HepG2 (cell line): ENCODE results near the gene DDX17. TPM values are rescaled to one million over a fixed set of nuclear protein-coding genes. Genes with fewer than 3 reads are reported as not detected.

ENCODE experiments used
- ATAC-seq: fragments of 200-7000 bp; cut with Tn5 transposase; 3 replicates; pipeline ENCODE4 v1.9.1; 2020; ENCODE audit warnings: mild to moderate bottlenecking, moderate library complexity
- BruUV-seq: library from RNA; stranded (reverse); fragments of 400-500 nt; replicated peaks from 2 replicates; lab custom pipeline; 2021; lab: Mats Ljungman, UMichigan
- CTCF ChIA-PET: fragments of 300-600 bp; formaldehyde crosslinking; extraction: SDS; loops from one replicate; lab custom pipeline; 2021; ENCODE audit warnings: low total read pairs, inconsistent platforms, low intra/inter-chr PET ratio; lab: Yijun Ruan, JAX
- POLR2A ChIA-PET: fragments of 350-600 bp; sonication (Branson Sonifier 250); formaldehyde crosslinking; loops from one replicate; lab custom pipeline; 2020; ENCODE audit warnings: antibody characterized with exemption, inconsistent platforms; lab: Yijun Ruan, JAX
- DNase-seq: peaks from one replicate; pipeline ENCODE4 v3.0.0-alpha.2; 2015; ENCODE audit warnings: low spot score
- FAIRE-seq: peaks from 3 replicates; lab custom pipeline; 2011; peaks lifted over from hg19 to GRCh38; lab: Jason Lieb, UNC
- H2AFZ ChIP-seq: one replicate; pipeline ENCODE4 v1.6.1; 2011; ENCODE audit warnings: low read length, inconsistent platforms
- H3K27ac ChIP-seq: fragments of 300-600 bp; 3 replicates; pipeline ENCODE4 v1.8.0; 2011; ENCODE audit warnings: mixed run types, mild to moderate bottlenecking, mixed read lengths, low read length, inconsistent platforms; ENCODE audit not compliant: insufficient read depth; ENCODE audit errors: extremely low read length
- H3K27me3 ChIP-seq, 2 experiments: fragments of 200-600 bp in 1 of 2; 2 replicates in 1 of 2; 3 replicates in 1 of 2; pipeline versions ENCODE4 v1.6.0 to v1.8.0; 2011; ENCODE audit warnings: low read length in 2 of 2, mild to moderate bottlenecking in 2 of 2, moderate library complexity in 2 of 2, inconsistent platforms in 1 of 2; ENCODE audit not compliant: insufficient read depth in 2 of 2, control insufficient read depth in 1 of 2
- H3K36me3 ChIP-seq, 2 experiments: fragments of 200-600 bp in 1 of 2; replicated peaks in 1 of 2; 2 replicates in 1 of 2; 3 replicates in 1 of 2; pipeline versions ENCODE4 v1.5.1 to v1.8.0; 2011; ENCODE audit warnings: low read length in 2 of 2, inconsistent platforms in 1 of 2; ENCODE audit not compliant: insufficient read depth in 2 of 2, control insufficient read depth in 1 of 2
- H3K4me1 ChIP-seq: 2 replicates; pipeline ENCODE4 v1.5.1; 2012; ENCODE audit warnings: low read length, inconsistent platforms; ENCODE audit not compliant: insufficient read depth
- H3K4me2 ChIP-seq: 2 replicates; pipeline ENCODE4 v1.6.0; 2011; ENCODE audit warnings: low read depth, low read length, inconsistent platforms
- H3K4me3 ChIP-seq, 3 experiments: fragments of 200-600 bp in 1 of 3; sonication (generic), shearing (Covaris generic) in 1 of 3; replicated peaks in 1 of 3; 2 replicates each; pipeline ENCODE4 v1.5.1; 2011 to 2016; ENCODE audit warnings: low read length in 3 of 3, inconsistent platforms in 2 of 3, low read depth in 2 of 3, mild to moderate bottlenecking in 2 of 3, control low read depth in 1 of 3, mixed read lengths in 1 of 3; ENCODE audit not compliant: insufficient read depth in 1 of 3
- H3K79me2 ChIP-seq: one replicate; pipeline ENCODE4 v1.6.1; 2011; ENCODE audit warnings: low read length, inconsistent platforms; ENCODE audit not compliant: insufficient read depth
- H3K9ac ChIP-seq: 2 replicates; pipeline ENCODE4 v1.6.0; 2011; ENCODE audit warnings: mild to moderate bottlenecking, low read depth, low read length, inconsistent platforms; ENCODE audit not compliant: insufficient read depth
- H3K9me3 ChIP-seq: 2 replicates; pipeline ENCODE4 v1.5.1; 2012; ENCODE audit warnings: mild to moderate bottlenecking, low read length
- H4K20me1 ChIP-seq: 2 replicates; pipeline ENCODE4 v1.6.0; 2011; ENCODE audit warnings: inconsistent platforms, mild to moderate bottlenecking, low read length, moderate library complexity; ENCODE audit not compliant: insufficient read depth
- NONO ChIP-seq, 2 experiments: fragments of 450-650 bp in 1 of 2; sonication (generic) in 1 of 2; formaldehyde crosslinking in 1 of 2; IDR thresholded peaks in 1 of 2; conservative IDR thresholded peaks in 1 of 2; 2 replicates each; pipeline versions ENCODE4 v1.6.1 to v1.8.0; 2017 to 2022; ENCODE audit warnings: mild to moderate bottlenecking in 1 of 2, missing genetic modification reagents in 1 of 2, moderate library complexity in 1 of 2
- ZFP36 ChIP-seq: fragments of 150-350 bp; IDR thresholded peaks from 2 replicates; pipeline ENCODE4 v1.6.1; 2018; ENCODE audit warnings: borderline replicate concordance, low read length, low read depth; ENCODE audit not compliant: partially characterized antibody
- ZKSCAN1 ChIP-seq: fragments of 150-350 bp; IDR thresholded peaks from 2 replicates; pipeline ENCODE4 v1.6.1; 2014; ENCODE audit warnings: low read length
- ZNF543 ChIP-seq: sonication (generic); formaldehyde crosslinking; IDR thresholded peaks from 2 replicates; pipeline ENCODE4 v1.4.0; 2020; ENCODE audit warnings: mild to moderate bottlenecking, missing genetic modification reagents
- ZNF556 ChIP-seq: sonication (generic); formaldehyde crosslinking; IDR thresholded peaks from 2 replicates; pipeline ENCODE4 v1.4.0; 2020; ENCODE audit warnings: mild to moderate bottlenecking, missing genetic modification reagents, borderline replicate concordance
- ZNF724P ChIP-seq: sonication (generic); formaldehyde crosslinking; IDR thresholded peaks from 2 replicates; pipeline ENCODE4 v1.8.0; 2022; ENCODE audit warnings: missing genetic modification reagents, borderline replicate concordance
- ZNF768 ChIP-seq: sonication (generic); formaldehyde crosslinking; IDR thresholded peaks from 2 replicates; pipeline ENCODE4 v1.4.0; 2020; ENCODE audit warnings: missing genetic modification reagents
- ZNF878 ChIP-seq: sonication (generic); formaldehyde crosslinking; IDR thresholded peaks from 2 replicates; pipeline ENCODE4 v1.8.1; 2023; ENCODE audit warnings: mild to moderate bottlenecking, missing genetic modification reagents, moderate library complexity
- WGBS: methylation state at CpG from one replicate; pipeline ENCODE4 v1.1.6; 2017; ENCODE audit warnings: low lambda C conversion rate; 5-methylcytosine and 5-hydroxymethylcytosine counted together
- in situ Hi-C: cut with HindIII; loops from 2 replicates; pipeline ENCODE4 v1.10.0; 2017; ENCODE audit warnings: low pct_unique_long_range_greater_than_20kb; ENCODE audit not compliant: extremely low pct_ligation_motif_present
- intact Hi-C: fragments of 100-400 bp; cut with micrococcal nuclease; formaldehyde crosslinking; loops from one replicate; pipeline ENCODE4 v1.10.0; 2022; ENCODE audit not compliant: unreplicated experiment
- polyA plus RNA-seq, 8 experiments: library from polyadenylated mRNA; depleted of rRNA in 3 of 8; stranded (reverse) in 7 of 8; unstranded in 1 of 8; fragments of >200 nt; fragmentation: Illumina TruSeq in 4 of 8; extraction: Trizol in 4 of 8; gene quantifications; 2 replicates each; pipeline versions ENCODE4 v1.2.1 to v1.2.3, GENCODE V29; 2011 to 2016; ENCODE audit warnings: low read depth in 4 of 8, missing spikeins in 1 of 8, mixed read lengths in 1 of 8; ENCODE audit not compliant: insufficient read depth in 1 of 8
- total RNA-seq, 5 experiments: library from RNA; depleted of rRNA; stranded (reverse); fragments of >200 nt; fragmentation: Illumina TruSeq; extraction: Trizol; gene quantifications; 2 replicates each; pipeline ENCODE4 v1.2.3, GENCODE V29; 2016; ENCODE audit warnings: low read depth in 1 of 5
- TF ChIP-seq, protein P1 (sequence below): sonication (generic); formaldehyde crosslinking; IDR thresholded peaks from 2 replicates; pipeline ENCODE4 v1.4.0; 2020; ENCODE audit warnings: mild to moderate bottlenecking, missing genetic modification reagents
- TF ChIP-seq, protein P2 (sequence below): IDR thresholded peaks from 2 replicates; pipeline ENCODE4 v1.6.1; 2016; ENCODE audit warnings: missing compliant biosample characterization, missing genetic modification reagents, borderline replicate concordance

The DDX17 gene
- total and polyA plus RNA-seq, 2 of the 13 experiments (the other 11 are each of a cell fraction or from before 2014, with no cell fraction given): 238 to 344 TPM

DNA sequence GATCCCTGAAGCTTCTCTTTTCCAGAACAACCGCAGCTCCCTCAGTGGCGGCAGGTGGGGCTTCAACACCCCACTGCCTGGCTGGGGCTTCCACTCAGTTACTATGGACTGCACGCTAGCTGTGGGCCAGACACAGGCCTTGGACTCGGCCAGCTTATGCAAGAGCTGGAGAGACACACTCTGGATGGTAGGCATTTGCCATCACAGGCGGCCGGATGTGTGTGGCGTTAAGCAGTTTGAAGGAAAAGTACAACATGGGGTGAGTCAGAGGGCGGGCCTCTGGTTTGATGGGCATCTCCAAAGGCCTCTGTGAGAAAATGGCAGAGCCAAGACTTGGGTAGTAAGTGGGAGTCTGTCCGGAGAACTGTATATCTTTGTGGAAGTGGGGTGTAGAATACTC lies 68.7 kb downstream of the DDX17 start (continued):
- TF ChIP-seq ZFP36 (no peak), ZNF556 (no peak), ZNF878 (CRISPR knock-in tag) (no peak), ZNF543 (CRISPR knock-in tag) (no peak), NONO (IDR thresholded peaks at IDR 0.05) (no peak), NONO (CRISPR knock-in tag; conservative IDR thresholded peaks at IDR 0.05) (no peak)
- TF ChIP-seq, protein P1, sequence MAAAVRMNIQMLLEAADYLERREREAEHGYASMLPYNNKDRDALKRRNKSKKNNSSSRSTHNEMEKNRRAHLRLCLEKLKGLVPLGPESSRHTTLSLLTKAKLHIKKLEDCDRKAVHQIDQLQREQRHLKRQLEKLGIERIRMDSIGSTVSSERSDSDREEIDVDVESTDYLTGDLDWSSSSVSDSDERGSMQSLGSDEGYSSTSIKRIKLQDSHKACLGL: no peak
- TF ChIP-seq, protein P2, sequence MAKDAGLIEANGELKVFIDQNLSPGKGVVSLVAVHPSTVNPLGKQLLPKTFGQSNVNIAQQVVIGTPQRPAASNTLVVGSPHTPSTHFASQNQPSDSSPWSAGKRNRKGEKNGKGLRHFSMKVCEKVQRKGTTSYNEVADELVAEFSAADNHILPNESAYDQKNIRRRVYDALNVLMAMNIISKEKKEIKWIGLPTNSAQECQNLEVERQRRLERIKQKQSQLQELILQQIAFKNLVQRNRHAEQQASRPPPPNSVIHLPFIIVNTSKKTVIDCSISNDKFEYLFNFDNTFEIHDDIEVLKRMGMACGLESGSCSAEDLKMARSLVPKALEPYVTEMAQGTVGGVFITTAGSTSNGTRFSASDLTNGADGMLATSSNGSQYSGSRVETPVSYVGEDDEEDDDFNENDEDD (CRISPR knock-in tag): no peak

DNA sequence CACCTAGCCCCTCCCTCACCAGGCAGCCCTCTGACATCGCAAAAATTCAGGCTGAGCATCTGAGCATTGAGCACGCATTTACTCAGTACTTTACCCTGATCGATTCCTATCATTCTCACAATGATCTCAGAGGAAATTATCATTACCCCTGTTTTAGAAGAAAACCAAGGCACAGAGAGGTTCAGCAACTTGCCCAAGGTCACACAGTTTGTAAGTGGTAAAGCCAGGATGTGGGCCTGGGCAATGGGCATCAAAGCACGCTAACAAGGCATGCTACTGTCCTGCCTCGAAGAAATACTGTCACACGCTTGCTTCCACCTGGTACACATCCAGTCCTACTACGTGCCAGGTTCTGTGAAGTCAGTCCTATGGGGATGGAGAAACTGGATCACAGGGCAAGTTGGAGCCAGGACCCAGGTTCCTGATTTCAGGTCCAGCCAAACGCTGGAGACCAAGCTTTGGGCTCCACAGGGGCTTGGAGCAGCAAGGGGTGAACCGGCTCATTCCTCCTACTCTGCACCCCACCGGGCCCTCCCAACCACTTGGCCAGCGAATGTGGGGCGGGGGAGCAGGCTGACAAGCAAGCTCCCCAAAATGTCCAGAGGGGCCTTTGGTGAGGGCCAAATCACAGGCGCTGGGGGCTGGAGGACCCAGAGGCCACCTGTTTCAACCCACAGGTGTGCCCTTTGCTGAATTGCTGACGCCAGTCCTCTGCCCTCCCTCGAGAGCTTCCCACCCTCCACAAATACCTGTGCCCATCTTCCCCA lies 69.3 kb downstream of the DDX17 start:
- intact Hi-C loops: no loop called here
- CTCF ChIA-PET: no interaction called here
- no TSS peak for BruUV-seq

More for the DNA sequence above, 69.3 kb downstream of the DDX17 start:
- ATAC-seq: no peak
- no peak overlapping the region for H3K9ac ChIP-seq
- no peak overlapping the region for H3K27ac ChIP-seq
- H3K9me3 ChIP-seq: no peaks in the 10 kb centered on the region
- no peak overlapping the region for H3K4me2 ChIP-seq
- no peaks in the 10 kb centered on the region for H3K36me3 ChIP-seq
- H3K27me3 ChIP-seq: peaks cover 2 to 29% of the 10 kb centered on the region in 2 experiments; a peak in 3 of 5 replicates
- no peak overlapping the region for H3K4me3 ChIP-seq
- H3K79me2 ChIP-seq: no peaks in the 10 kb centered on the region
- DNase-seq: no peak
- no peak for FAIRE-seq
- POLR2A ChIA-PET: no interaction called here
- H2AFZ ChIP-seq: no peak overlapping the region
- 70% methylated on average over 15 of the region's 15 CpGs for WGBS
- H3K4me1 ChIP-seq: peaks cover 8% of the 10 kb centered on the region; the same call in 1 of the 2 replicates
- in situ Hi-C loops: no loop called here
- peak; percentile 89 for TF ChIP-seq ZNF768 (CRISPR knock-in tag)
- TF ChIP-seq ZKSCAN1: peak; percentile 84
- no peak for TF ChIP-seq ZNF724P (CRISPR knock-in tag)
- no peaks in the 10 kb centered on the region for H4K20me1 ChIP-seq
